KBM-7 (cell line): ENCODE results near the gene ZNF48.

Experiments used
- DNase-seq: peaks from one replicate; pipeline ENCODE4 v3.0.0-alpha.2; 2015
- in situ Hi-C: fragments of 300-500 bp; cut with MboI; formaldehyde crosslinking; loops from 2 replicates; pipeline ENCODE4 v1.14.3; 2020; ENCODE audit warnings: low sequenced_read_pairs, low pct_unique_long_range_greater_than_20kb, mixed read lengths

Gene ZNF48

DNA sequence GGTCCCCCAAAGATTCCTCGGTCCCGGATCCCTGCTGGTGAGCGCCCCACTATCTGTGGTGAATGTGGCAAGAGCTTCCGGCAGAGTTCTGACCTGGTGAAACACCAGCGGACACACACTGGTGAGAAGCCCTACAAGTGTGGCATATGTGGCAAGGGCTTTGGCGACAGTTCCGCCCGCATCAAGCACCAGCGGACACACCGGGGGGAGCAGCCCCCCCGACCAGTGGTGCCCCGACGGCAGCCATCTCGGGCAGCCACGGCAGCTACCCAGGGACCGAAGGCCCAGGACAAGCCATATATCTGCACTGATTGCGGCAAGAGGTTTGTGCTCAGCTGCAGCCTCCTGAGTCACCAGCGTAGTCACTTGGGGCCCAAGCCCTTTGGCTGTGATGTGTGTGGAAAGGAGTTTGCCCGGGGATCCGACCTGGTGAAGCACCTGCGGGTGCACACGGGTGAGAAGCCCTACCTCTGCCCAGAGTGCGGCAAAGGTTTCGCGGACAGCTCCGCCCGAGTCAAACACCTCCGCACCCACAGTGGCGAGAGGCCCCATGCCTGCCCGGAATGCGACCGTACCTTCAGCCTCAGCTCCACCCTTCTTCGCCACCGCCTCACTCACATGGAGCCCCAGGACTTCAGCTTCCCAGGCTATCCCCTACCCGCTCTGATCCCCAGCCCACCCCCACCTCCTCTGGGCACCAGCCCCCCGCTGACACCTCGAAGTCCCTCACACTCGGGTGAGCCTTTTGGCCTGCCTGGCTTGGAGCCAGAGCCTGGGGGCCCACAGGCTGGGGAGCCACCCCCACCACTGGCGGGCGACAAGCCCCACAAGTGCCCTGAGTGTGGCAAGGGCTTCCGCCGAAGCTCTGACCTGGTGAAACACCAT lies 2.8 kb downstream of the ZNF48 start:
- in situ Hi-C loops = no loop called here
- no peak for DNase-seq

DNA sequence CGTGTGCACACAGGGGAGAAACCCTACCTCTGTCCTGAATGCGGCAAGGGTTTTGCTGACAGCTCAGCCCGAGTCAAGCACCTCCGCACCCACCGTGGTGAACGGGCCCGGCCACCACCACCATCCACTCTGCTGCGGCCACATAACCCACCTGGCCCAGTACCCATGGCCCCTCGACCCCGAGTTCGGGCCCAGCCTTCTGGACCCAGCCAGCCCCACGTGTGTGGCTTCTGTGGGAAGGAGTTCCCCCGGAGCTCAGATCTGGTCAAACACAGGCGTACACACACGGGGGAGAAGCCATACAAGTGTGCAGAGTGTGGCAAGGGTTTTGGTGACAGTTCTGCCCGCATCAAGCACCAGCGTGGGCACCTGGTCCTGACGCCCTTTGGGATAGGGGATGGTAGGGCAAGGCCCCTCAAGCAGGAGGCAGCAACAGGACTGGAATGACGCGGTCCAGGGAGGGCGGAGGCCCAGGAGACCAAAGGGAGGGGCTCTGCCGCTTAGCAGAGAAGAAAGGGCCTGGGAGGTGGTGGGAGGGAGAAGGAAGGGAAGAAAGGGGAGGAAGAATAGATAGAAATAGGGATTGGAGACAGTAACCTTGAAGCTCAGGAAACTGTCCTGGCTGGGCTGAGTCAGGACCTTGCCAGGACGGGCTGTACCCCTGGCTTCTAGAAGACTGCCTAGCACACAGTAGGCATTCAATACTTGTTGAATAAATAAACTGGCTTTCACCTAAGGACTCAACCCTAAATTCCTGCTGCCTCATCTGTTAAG lies 3.6 kb downstream of the ZNF48 start:
- DNase-seq = no peak
- in situ Hi-C loops = no loop called here

DNA sequence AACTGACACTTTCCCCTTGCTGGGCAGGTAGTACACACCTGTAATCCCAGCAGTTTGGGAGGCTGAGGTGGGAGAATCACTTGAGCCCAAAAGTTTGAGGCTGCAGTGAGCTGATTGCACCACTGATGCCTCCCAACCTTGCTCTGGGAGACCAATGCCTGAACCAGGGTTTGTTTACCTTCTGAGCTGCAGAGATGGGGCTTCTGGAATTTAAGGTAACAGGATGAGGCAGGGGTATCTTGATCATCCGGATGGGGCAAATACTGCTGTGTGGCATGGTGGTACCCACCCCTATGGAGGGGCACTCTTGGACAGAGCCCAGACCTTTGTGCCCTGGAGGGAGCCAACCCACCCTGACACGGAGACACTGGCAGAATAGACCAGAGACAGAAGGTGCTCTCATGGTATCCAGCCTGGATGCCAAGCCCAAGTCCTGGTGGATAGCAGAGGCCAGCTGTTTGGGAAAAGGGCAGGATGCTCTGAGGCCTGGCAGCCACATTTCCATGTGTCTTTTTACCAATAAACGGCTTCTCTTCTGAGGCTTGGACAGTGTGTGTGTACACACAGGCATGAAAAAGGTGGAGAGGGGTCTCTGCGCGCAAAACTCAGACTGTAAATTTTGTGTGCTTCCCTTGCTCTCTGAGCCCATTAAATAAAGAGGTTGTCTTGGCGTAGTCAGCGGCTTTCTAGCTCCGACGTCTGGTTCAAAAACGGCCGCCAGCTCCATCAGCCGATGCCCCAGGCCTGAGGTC lies 4.4 kb downstream of the ZNF48 start:
- in situ Hi-C loops = loop anchor here (10.0 kb wide), 1 partner anchor 45 kb away; the partner anchor contains the start of gene CD2BP2
- DNase-seq = no peak

DNA sequence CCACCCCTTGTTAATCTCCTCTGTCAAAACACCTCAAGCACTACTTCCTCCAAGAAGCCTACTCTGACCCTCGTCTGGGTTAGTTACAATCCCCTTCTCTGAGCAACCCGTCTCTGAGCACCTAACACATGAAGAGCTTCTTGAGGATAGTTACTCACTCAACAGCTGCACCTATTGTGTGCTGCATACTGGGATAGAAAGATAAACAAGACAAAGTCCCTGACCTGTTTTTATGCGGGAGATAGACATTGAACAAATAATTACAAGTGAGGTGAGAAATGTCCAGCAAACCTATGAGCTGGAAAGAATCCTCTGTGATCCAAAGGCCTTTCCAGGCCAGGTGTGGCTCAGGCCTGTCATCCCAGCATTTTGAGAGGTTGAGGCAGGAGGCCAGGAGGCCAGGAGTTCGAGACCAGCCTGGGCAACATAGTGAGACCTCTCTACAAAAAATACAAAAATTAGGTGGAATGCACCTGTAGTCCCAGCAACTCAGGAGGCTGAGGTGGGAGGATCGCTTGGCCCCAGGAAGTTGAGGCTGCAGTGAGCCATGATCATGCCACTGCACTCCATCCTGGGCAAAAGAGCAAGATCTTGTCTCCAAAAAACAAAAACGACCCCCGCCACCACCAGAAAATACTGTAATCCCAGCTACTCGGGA lies 6.7 kb downstream of the ZNF48 start:
- DNase-seq = no peak
- in situ Hi-C loops = loop anchor here (10.0 kb wide), 1 partner anchor 47 kb away; the partner anchor contains the start of gene CD2BP2

DNA sequence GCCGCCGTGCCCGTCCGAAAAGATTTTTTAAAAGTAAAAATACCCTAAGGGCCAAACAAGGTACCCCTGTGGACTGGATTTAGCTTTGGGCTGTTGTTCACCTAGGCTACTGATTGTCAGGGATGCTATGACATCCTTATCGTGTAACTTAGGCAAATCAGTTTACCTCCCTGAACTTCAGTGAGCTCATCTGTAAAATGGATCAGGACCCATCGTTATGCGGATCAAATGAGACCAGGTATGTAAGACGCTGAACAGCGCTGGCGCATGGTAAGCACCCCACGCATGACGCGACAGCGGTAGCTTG lies 11.5 kb downstream of the ZNF48 start:
- in situ Hi-C loops = loop anchor here (10.0 kb wide), 1 partner anchor 52 kb away; the partner anchor contains the start of gene CD2BP2
- no peak for DNase-seq

DNA sequence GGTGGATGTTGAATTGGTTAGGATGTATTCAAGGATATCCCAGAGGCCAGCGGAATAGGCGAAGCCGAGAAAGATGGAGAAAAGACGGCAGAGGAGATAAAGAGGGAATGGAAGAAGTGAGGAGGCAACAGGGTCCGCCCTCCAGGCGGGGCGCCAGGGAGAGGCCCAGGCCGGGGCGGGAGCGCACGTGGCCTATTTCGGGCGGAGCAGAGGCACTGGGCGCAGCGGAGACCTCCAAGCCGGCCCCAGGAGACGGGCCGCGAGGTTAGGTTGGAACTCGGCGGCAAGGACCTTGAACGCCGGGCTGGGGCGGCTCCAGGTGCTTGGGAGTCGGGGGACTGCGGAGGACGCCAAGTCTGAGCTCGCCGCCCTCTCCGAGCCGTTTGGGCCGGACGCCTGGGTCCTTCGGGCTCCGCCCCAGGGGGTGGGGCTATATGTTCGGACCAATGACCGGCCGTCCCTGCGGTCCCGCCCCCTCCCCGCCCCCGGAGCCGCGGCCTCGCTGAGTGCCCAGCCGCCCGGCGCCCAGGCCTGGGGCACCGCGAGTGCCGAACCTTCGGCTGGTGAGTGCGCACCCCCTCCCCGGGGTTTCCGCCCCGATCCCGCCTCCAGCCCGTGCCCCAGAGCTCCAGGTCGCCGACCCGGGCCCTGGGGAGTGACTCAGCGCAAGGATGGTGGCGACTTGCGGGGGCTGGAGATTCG lies 12.0 kb downstream of the ZNF48 start, which contains the start of gene ZNF771:
ZNF771 (plus strand) TSS at position 505 of the 702 bp plus-strand sequence. CDS start 448 bp downstream, outside the sequence.
- in situ Hi-C loops = loop anchor here (10.0 kb wide), 1 partner anchor 52 kb away; the partner anchor contains the start of gene CD2BP2
- DNase-seq = peak; percentile 92

DNA sequence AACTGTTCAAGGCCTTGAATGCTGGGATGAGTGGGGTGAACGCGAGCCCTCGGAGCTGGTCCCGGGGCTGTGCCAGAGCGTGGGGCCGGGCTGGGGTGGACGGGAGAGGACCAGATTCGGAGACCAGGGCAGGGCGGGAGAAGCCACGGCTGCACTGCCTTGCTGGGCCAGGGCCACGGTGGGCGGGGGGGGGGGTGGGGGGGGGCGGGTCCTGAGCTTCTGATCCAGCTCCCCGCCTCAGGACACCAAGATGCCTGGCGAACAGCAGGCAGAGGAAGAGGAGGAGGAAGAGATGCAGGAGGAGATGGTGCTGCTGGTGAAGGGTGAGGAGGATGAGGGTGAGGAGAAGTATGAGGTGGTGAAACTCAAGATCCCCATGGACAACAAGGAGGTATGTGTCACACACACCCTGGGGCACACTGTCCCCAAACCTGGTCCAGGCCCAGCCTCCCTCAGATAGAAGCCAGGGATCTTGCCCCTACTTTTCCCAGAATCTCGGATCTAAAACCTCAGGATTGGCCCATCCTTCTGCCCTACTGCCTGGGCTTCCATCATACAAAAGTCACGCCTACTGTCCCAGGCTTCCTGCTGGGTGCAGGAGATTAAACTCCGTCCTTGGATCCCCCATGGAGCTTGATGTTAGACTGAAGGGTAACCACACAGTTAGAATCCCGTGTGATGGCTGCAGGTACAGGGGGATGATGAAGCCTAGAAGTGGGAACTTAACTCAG lies 12.7 kb downstream of the ZNF48 start:
- in situ Hi-C loops = loop anchor here (10.0 kb wide), 1 partner anchor 53 kb away; the partner anchor contains the start of gene CD2BP2
- no peak for DNase-seq

DNA sequence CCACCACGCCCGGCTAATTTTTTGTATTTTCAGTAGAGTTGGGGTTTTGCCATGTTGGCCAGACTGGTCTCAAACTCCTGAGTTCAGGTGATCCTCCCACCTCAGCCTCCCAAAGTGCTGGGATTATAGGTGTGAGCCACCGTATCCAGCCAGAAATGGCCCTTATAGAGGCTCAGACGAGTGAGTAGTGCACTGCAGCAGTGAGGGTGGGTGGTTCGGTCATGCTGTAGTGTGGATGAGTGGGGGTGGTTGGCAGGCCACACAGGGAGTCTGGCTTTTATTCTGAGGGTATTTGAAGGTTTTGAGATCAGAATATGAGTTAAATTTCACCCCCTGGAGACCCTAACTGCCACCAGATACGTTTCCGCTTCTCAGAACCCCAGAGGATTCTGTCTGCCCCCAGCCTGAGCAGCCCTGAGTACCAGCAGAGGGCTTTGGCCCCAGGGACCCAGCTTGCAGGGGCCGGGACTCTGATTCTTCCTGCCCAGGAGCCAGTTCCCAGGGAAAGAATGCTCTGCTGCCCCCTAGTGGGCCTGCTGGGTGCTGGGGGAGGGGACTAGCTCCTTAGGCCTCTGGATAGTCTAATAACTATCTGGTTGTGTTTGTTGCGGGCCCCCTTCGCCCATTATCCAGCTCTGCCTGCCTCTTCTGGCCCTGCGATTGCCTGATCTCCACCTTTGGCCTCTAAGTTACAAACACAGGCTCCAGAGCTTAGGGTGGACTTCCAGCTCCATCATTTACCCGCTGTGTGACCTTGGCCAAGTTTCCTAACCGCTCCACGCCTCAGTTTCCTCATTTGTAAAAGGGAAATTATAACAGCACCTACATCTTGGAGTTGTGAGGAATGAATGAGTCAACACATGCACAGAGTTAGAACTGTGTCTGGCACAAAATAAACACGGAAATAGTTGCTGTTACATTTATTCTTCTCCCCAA lies 14.2 kb downstream of the ZNF48 start:
- DNase-seq = peak; percentile 93
- in situ Hi-C loops = loop anchor here (10.0 kb wide), 1 partner anchor 55 kb away; the partner anchor contains the start of gene CD2BP2

DNA sequence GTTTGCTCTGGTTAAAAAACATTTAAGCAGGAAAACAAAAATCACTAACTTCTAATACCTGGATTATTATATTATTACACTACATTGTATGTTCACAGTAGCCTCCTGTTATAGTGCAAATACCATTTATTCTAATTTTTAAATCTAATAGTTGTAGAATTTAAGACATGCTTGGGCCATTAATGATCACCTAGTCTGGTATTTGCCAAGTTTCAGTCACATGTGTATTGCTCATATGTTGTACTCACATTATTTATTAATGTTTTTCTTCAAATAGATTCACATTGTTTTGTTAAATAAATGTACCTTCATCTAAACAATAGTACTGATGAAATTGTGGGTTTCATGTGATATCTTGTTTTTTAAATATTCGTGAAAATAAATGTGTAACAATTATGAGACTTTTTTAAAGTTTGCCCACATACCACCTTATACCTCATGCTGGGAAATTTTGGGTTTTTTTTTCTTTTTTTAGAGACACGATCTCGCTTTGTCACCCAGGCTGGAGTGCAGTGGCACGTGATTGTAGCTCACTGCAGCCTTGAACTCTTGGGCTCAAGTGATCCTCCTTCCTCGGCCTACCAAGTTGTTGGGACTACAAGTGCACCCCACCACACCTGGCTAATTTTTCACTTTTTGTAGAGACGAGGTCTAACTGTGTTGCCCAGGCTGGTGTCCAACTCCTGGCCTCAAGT lies 18.0 kb downstream of the ZNF48 start:
- in situ Hi-C loops = no loop called here
- no peak for DNase-seq

DNA sequence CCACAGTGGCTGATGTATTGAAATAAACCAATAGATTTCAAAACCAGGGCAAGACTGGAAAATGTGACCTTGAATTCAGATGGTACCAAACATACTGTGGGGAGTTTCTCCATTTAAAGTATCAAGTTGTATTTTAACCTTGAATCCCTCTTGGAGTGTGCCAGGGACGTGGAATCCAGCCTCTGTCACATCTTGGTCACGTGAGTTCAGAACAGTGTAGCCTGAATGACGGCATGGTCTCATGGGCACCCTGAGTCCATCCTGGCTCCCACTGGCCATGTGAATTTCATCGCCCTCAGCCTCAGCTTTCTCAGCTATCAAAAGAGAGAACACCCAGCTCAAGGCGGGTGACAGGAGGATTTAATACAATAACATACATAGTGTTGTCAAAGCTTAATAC lies 18.9 kb downstream of the ZNF48 start:
- no peak for DNase-seq
- in situ Hi-C loops = no loop called here

DNA sequence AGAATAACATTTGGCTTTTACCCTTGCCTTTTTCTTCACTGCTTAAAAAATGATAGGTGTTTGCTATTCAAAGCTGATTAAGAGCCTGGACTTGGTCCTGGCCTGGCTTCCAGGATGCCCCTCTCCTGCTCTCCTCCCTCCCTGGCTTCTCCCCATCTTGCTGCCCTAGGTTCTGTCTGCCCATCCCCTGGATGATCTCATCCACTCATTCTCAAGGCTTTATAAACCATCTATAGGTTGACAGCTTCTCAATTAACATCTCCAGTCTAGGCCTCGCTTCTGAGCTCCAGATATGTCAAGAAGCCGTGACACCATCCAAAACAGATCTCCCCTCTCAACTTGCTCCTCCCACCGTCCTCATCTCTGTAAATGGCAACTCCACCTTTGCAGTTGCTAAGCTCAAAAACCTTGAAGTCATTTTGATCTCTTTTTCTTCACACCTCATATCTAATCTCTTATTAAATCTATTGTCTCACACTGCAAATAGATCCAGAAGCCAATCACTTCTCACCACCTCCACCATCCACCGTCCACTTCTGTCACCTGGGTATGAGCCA lies 20.9 kb downstream of the ZNF48 start:
- no peak for DNase-seq
- in situ Hi-C loops = no loop called here

DNA sequence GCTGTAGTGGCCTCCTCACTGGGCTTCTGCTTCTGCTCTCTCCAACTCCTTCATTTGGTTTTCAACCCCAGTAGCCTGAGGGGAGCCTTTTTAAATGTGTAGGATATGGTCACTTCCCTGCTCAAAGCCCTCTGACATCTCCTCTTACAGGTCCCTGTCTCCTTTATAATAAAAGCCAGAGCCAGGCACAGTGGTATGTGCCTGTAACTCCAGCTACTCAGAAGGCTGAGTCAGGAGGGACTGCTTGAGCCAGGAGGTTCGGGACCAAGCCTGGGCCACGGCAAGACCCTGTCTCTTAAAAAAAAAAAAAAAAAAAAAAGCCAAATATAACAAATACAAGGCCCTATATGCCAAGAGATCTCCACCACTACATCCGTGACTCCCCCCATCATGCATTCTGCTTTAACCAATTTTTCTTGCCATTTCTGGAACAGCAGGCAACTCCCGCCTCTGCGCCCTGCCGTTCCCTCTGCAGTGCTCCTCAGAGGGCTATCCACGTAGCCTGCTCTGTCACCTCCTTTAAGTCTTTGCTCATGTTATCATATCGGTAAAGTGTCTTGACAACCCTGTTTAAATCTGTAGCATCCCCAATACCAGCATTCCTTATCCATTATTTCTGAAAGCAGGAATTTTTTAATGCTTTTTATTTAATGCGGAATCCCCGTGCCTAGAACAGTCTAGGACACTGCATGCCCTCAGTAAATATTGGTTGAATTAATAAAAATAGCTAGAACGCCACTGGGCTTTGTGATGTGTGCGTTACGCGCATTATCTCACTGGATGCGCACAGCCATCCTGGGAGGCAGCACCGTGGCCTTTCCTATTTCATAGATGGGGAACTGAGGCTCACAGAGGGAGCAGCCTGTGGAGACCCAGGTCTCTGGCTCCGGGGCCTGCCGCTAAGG lies 21.7 kb downstream of the ZNF48 start:
- in situ Hi-C loops = no loop called here
- no peak for DNase-seq

DNA sequence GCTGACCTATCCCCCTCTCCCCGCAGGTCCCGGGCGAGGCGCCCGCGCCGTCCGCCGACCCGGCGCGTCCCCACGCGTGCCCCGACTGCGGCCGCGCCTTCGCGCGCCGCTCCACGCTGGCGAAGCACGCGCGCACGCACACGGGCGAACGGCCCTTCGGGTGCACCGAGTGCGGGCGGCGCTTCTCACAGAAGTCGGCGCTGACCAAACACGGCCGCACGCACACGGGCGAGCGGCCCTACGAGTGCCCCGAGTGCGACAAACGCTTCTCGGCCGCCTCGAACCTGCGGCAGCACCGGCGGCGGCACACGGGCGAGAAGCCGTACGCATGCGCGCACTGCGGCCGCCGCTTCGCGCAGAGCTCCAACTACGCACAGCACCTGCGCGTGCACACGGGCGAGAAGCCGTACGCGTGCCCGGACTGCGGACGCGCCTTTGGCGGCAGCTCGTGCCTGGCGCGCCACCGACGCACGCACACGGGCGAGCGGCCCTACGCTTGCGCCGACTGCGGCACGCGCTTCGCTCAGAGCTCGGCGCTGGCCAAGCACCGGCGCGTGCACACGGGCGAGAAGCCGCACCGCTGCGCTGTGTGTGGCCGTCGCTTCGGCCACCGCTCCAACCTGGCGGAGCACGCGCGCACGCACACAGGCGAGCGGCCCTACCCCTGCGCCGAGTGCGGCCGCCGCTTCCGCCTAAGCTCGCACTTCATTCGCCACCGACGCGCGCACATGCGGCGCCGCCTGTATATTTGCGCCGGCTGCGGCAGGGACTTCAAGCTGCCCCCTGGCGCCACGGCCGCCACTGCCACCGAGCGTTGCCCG lies 22.5 kb downstream of the ZNF48 start:
- DNase-seq = peak; percentile 92
- in situ Hi-C loops = no loop called here
